HG03439 (cell line): ENCODE measurements around the gene ZBTB7C.

Experiments used
- ATAC-seq: cut with Tn5 transposase; IDR thresholded peaks from one replicate; pipeline ENCODE4 v1.9.1; 2021; ENCODE audit warnings: mild to moderate bottlenecking, moderate library complexity; ENCODE audit not compliant: unreplicated experiment

The ZBTB7C gene

GRCh38 chr18:48073211-48073930, 335.8 kb downstream of the ZBTB7C start:
- no peak for ATAC-seq

- no peak for ATAC-seq
Observed at GRCh38 chr18:48072428-48073204, 336.6 kb downstream of the ZBTB7C start.

GRCh38 chr18:48068916-48069445, 340.2 kb downstream of the ZBTB7C start:
- no peak for ATAC-seq

GRCh38 chr18:48066225-48066652, 342.9 kb downstream of the ZBTB7C start:
- no peak for ATAC-seq

- ATAC-seq, result no peak
Observed at GRCh38 chr18:48065601-48065995, 343.6 kb downstream of the ZBTB7C start.

GRCh38 chr18:48064978-48065600, 344.1 kb downstream of the ZBTB7C start:
- ATAC-seq, result no peak

- no peak for ATAC-seq
Observed at GRCh38 chr18:48061781-48062570, 347.2 kb downstream of the ZBTB7C start.

- ATAC-seq, result no peak
Observed at GRCh38 chr18:48060970-48061369, 348.2 kb downstream of the ZBTB7C start.

GRCh38 chr18:48060346-48060745, 348.8 kb downstream of the ZBTB7C start:
- ATAC-seq, result no peak

GRCh38 chr18:48059455-48060010, 349.6 kb downstream of the ZBTB7C start:
- no peak for ATAC-seq

GRCh38 chr18:48058486-48058885, 350.7 kb downstream of the ZBTB7C start:
- ATAC-seq, result no peak

- ATAC-seq, result no peak
Observed at GRCh38 chr18:48057018-48057417, 352.2 kb downstream of the ZBTB7C start.

- no peak for ATAC-seq
Observed at GRCh38 chr18:48055351-48055750, 353.8 kb downstream of the ZBTB7C start.

GRCh38 chr18:48053881-48054816, 355.0 kb downstream of the ZBTB7C start:
- no peak for ATAC-seq

- ATAC-seq, result no peak
Observed at GRCh38 chr18:48052842-48053241, 356.3 kb downstream of the ZBTB7C start.

GRCh38 chr18:48051945-48052840, 357.0 kb downstream of the ZBTB7C start:
- no peak for ATAC-seq

GRCh38 chr18:48050176-48050575, 359.0 kb downstream of the ZBTB7C start:
- ATAC-seq, result no peak

GRCh38 chr18:48049757-48050156, 359.4 kb downstream of the ZBTB7C start:
- no peak for ATAC-seq
